Ascending aorta (tissue), 2 donors: ENCODE measurements around the gene AIFM3. TPM values are rescaled to one million over a fixed set of nuclear protein-coding genes. Genes with fewer than 3 reads are reported as not detected.
A peak's percentile ranks its signal among the peaks of the same experiment; 100 is the strongest.

Source experiments
- DNase-seq, 2 donors: peaks; one replicate each; pipeline ENCODE4 v3.0.0-alpha.2; 2019; ENCODE audit warnings: low spot score in 2 of 2
- H3K27ac ChIP-seq, 2 donors: fragments of 200-600 bp; sonication (generic); one replicate each; pipeline ENCODE4 v1.5.1; 2016 to 2017; ENCODE audit warnings: mild to moderate bottlenecking in 1 of 2
- H3K27me3 ChIP-seq: fragments of 200-600 bp; sonication (generic); one replicate; pipeline ENCODE4 v1.5.1; 2017
- H3K36me3 ChIP-seq, 2 donors: fragments of 200-600 bp; sonication (generic); one replicate each; pipeline ENCODE4 v1.5.1; 2016
- H3K4me1 ChIP-seq, 2 donors: fragments of 200-600 bp; sonication (generic); one replicate each; pipeline ENCODE4 v1.5.1; 2016 to 2017; ENCODE audit warnings: mild to moderate bottlenecking in 1 of 2
- H3K4me3 ChIP-seq, 2 donors: fragments of 200-600 bp; sonication (generic); one replicate each; pipeline ENCODE4 v1.5.1; 2016 to 2017; ENCODE audit warnings: mild to moderate bottlenecking in 1 of 2
- H3K9me3 ChIP-seq, 2 donors: fragments of 200-600 bp; sonication (generic); one replicate each; pipeline ENCODE4 v1.5.1; 2016
- intact Hi-C: fragments of 100-400 bp; cut with DNase I; formaldehyde crosslinking; loops from one replicate; pipeline ENCODE4 v1.15.1; 2023
- total RNA-seq: library from RNA; depleted of rRNA; stranded (reverse); fragments of >200 nt; gene quantifications from one replicate; pipeline ENCODE4 v1.1.0, GENCODE V29; 2016
- TF ChIP-seq, protein P1 (sequence below), 3 experiments: fragments of 200-600 bp in 2 of 3; fragments of 450-650 bp in 1 of 3; sonication (generic) in 2 of 3; IDR thresholded peaks; one replicate each; pipeline ENCODE4 v1.5.1; 2016 to 2019; ENCODE audit warnings: antibody characterized with exemption in 3 of 3, mild to moderate bottlenecking in 1 of 3, moderate library complexity in 1 of 3

Gene AIFM3
- total RNA-seq, 1 donor from 2014 or later, result not detected

- no peak for DNase-seq
- intact Hi-C loops, result no loop called here
- TF ChIP-seq, protein P1, sequence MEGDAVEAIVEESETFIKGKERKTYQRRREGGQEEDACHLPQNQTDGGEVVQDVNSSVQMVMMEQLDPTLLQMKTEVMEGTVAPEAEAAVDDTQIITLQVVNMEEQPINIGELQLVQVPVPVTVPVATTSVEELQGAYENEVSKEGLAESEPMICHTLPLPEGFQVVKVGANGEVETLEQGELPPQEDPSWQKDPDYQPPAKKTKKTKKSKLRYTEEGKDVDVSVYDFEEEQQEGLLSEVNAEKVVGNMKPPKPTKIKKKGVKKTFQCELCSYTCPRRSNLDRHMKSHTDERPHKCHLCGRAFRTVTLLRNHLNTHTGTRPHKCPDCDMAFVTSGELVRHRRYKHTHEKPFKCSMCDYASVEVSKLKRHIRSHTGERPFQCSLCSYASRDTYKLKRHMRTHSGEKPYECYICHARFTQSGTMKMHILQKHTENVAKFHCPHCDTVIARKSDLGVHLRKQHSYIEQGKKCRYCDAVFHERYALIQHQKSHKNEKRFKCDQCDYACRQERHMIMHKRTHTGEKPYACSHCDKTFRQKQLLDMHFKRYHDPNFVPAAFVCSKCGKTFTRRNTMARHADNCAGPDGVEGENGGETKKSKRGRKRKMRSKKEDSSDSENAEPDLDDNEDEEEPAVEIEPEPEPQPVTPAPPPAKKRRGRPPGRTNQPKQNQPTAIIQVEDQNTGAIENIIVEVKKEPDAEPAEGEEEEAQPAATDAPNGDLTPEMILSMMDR (IDR thresholded peaks at IDR 0.05), result no peak
- Histone ChIP-seq H3K27ac (peak overlapping the region in 1 of 2 donors; percentile 30), H3K36me3 (peaks cover 7 to 12% of the 10 kb centered on the region in 2 donors), H3K4me3 (no peak overlapping the region), H3K4me1 (peaks cover 0 to 19% of the 10 kb centered on the region in 2 donors), H3K27me3 (no peaks in the 10 kb centered on the region), H3K9me3 (no peaks in the 10 kb centered on the region)
Measured at GRCh38 chr22:20945578-20945934, 21.5 kb upstream of the AIFM3 start.

DNA sequence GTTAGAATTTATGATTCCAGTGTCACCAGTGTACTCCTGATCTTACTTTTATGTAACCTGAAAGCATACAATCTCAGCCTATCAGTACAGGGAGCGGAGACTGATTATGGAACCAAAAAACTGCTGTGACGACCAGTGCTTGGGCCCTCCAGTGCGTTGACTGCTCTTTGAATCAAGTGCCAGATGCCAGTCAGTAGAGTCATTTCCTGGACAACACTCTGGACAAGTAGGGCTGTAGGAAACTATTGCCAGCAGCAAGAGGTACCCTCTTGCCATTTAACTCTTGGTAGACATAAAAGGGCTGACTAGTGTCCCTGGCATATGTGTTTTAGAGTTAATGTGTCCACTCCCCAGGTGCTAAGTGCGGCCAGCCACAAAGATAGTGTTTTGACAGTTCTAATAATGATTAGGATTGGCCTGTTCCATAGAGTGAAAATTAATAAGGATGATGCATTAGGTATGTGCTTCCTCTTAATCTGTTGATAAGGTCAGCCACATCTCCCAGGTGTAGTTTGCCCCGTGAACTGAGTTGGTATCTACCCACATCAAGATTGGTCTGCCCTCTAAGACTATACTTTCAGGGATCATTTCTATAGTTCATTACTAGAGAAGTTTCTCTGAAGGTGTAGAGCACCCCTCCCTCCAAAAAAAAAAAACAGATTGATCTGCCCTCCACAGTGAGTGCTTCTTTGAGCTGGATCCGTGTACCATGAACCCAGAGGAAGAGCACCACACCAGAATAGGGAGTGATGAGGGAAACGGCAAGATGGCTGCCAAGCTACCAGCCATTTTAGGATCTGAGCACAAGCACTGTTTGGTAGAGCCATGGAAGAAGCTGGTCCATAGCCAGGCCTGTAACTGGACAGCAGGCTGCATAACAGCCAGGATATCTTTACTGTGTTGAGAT is 20.7 kb upstream of the AIFM3 start:
- H3K4me1 ChIP-seq, result peaks cover 0 to 19% of the 10 kb centered on the region in 2 donors
- TF ChIP-seq, protein P1 (IDR thresholded peaks at IDR 0.05), result no peak
- DNase-seq, result no peak

GRCh38 chr22:20946991-20947390 is 20.1 kb upstream of the AIFM3 start:
- TF ChIP-seq, protein P1 (IDR thresholded peaks at IDR 0.05), result no peak
- H3K36me3 ChIP-seq, result peaks cover 14 to 26% of the 10 kb centered on the region in 2 donors
- intact Hi-C loops, result no loop called here
- peaks cover 0 to 19% of the 10 kb centered on the region in 2 donors for H3K4me1 ChIP-seq
- H3K9me3 ChIP-seq, result no peaks in the 10 kb centered on the region
- no peak for DNase-seq
- H3K27ac ChIP-seq, result peak overlapping the region; percentile 16 to 38
- H3K4me3 ChIP-seq, result no peak overlapping the region
- no peaks in the 10 kb centered on the region for H3K27me3 ChIP-seq

More for the DNA sequence above, 20.7 kb upstream of the AIFM3 start:
- H3K27ac ChIP-seq, result peak overlapping the region; percentile 16 to 38
- H3K27me3 ChIP-seq, result no peaks in the 10 kb centered on the region
- H3K4me3 ChIP-seq, result no peak overlapping the region
- peaks cover 13 to 20% of the 10 kb centered on the region in 2 donors for H3K36me3 ChIP-seq
- intact Hi-C loops, result no loop called here
- H3K9me3 ChIP-seq, result no peaks in the 10 kb centered on the region

GRCh38 chr22:20948450-20948849 is 18.6 kb upstream of the AIFM3 start:
- Histone ChIP-seq H3K4me1 (peaks cover 0 to 19% of the 10 kb centered on the region in 2 donors), H3K9me3 (no peaks in the 10 kb centered on the region), H3K27me3 (no peaks in the 10 kb centered on the region), H3K4me3 (no peak overlapping the region), H3K27ac (no peak overlapping the region), H3K36me3 (peaks cover 14 to 40% of the 10 kb centered on the region in 2 donors)
- TF ChIP-seq, protein P1 (IDR thresholded peaks at IDR 0.05), result no peak
- DNase-seq, result no peak
- intact Hi-C loops, result no loop called here

DNA sequence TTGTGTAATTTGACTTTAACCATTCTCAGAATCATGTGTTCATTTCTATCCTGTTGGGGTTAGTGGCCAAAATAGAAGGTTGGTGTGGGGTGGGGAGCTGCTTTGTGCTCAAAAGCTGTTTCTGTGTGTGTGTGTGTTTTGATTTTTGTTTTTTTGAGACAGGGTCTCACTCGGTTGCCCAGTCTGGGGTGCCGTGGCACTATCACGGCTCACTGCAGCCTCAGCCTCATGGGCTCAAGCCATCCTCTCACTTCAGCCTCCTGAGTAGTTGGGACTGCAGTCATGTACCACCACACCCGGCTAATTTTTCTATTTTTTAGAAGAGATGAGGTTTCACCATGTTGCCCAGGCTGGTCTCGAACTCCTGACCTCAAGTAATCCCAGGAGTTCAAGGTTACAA is 18.1 kb upstream of the AIFM3 start:
- Histone ChIP-seq H3K27ac (no peak overlapping the region), H3K27me3 (no peaks in the 10 kb centered on the region), H3K4me1 (peaks cover 0 to 19% of the 10 kb centered on the region in 2 donors), H3K9me3 (no peaks in the 10 kb centered on the region), H3K36me3 (peaks cover 14 to 42% of the 10 kb centered on the region in 2 donors), H3K4me3 (no peak overlapping the region)
- TF ChIP-seq, protein P1 (IDR thresholded peaks at IDR 0.05), result no peak
- intact Hi-C loops, result no loop called here
- DNase-seq, result no peak
